ENCODE results near the gene FCN3.
A peak's percentile ranks its signal among the peaks of the same experiment; 100 is the strongest.
"Not testable (repeated sequence)": the region's sequence is repeated elsewhere in the genome, so short reads cannot be mapped to it uniquely, and the experiment has no call there.

FCN3 gene

GRCh38 chr1:27398405-27399149 lies 24.0 kb upstream of the FCN3 start:
- no peak for DNase-seq

- DNase-seq = no peak
Measured at GRCh38 chr1:27397749-27398148, 23.1 kb upstream of the FCN3 start.

GRCh38 chr1:27397110-27397509 lies 22.5 kb upstream of the FCN3 start:
- no peak for DNase-seq

GRCh38 chr1:27395441-27396195 lies 21.0 kb upstream of the FCN3 start:
- DNase-seq = peak; percentile 81 to 82

GRCh38 chr1:27394925-27395324 lies 20.3 kb upstream of the FCN3 start:
- no peak for DNase-seq

GRCh38 chr1:27394282-27394658 lies 19.6 kb upstream of the FCN3 start:
- no peak for DNase-seq

- DNase-seq = no peak
Measured at GRCh38 chr1:27393641-27394281, 19.1 kb upstream of the FCN3 start.

GRCh38 chr1:27392778-27393635 lies 18.4 kb upstream of the FCN3 start:
- no peak for DNase-seq

- DNase-seq = peak; percentile 93 to 97
Measured at GRCh38 chr1:27392096-27392777, 17.6 kb upstream of the FCN3 start, which contains the start of gene GPR3. GPR3 (plus strand) TSS chr1:27392622; CDS start chr1:27393799, 1,177 bp downstream.

- DNase-seq = peak; percentile 31 to 44
Measured at GRCh38 chr1:27391511-27392095, 17.0 kb upstream of the FCN3 start.

GRCh38 chr1:27388337-27389005 lies 13.8 kb upstream of the FCN3 start:
- DNase-seq = peak; percentile 81 to 82

- not testable (repeated sequence) for DNase-seq
Measured at GRCh38 chr1:27384797-27385196, 10.2 kb upstream of the FCN3 start.

GRCh38 chr1:27383661-27384060 lies 9.0 kb upstream of the FCN3 start:
- DNase-seq = no peak

- DNase-seq = peak; percentile 60 to 61
Measured at GRCh38 chr1:27383039-27383605, 8.5 kb upstream of the FCN3 start, which contains the start of gene CD164L2. CD164L2 (minus strand) TSS chr1:27383333; CDS start chr1:27383239, 94 bp downstream.

GRCh38 chr1:27381969-27382762 lies 7.5 kb upstream of the FCN3 start:
- DNase-seq = no peak

- DNase-seq = no peak
Measured at GRCh38 chr1:27380766-27381733, 6.4 kb upstream of the FCN3 start.

GRCh38 chr1:27380224-27380623 lies 5.6 kb upstream of the FCN3 start:
- DNase-seq = no peak

- no peak for DNase-seq
Measured at GRCh38 chr1:27379564-27380122, 5.0 kb upstream of the FCN3 start.

Measured in stimulated activated CD4-positive, alpha-beta T cell treated with anti-CD3 and anti-CD28 coated beads, Interleukin-2, amount 100 ng/mL, for 24 hours (primary cell).